Smooth muscle cell (in vitro differentiated cells): ENCODE measurements around the gene PDZD8. TPM values are rescaled to one million over a fixed set of nuclear protein-coding genes. Genes with fewer than 3 reads are reported as not detected.

ENCODE experiments used
- DNase-seq: peaks from one replicate; lab custom pipeline; 2025; ENCODE audit not compliant: unreplicated experiment; lab: John Stamatoyannopoulos, UW
- H2AFZ ChIP-seq: fragments of 200-600 bp; sonication (generic); 2 replicates; pipeline ENCODE4 v1.6.0; 2016; ENCODE audit warnings: antibody characterized with exemption, low read depth, mild to moderate bottlenecking
- H3F3A ChIP-seq: fragments of 200-600 bp; sonication (generic); 2 replicates; pipeline ENCODE4 v1.6.0; 2017; ENCODE audit warnings: antibody characterized with exemption, low read depth
- H3K27ac ChIP-seq: fragments of 200-600 bp; sonication (generic); 2 replicates; pipeline ENCODE4 v1.5.1; 2016; ENCODE audit warnings: low read depth, mild to moderate bottlenecking
- H3K27me3 ChIP-seq: fragments of 200-600 bp; sonication (generic); 2 replicates; pipeline ENCODE4 v1.6.1; 2016; ENCODE audit warnings: low read depth, mild to moderate bottlenecking
- H3K36me3 ChIP-seq: fragments of 200-600 bp; sonication (generic); 2 replicates; pipeline ENCODE4 v1.5.1; 2016; ENCODE audit warnings: low read depth
- H3K4me1 ChIP-seq: fragments of 200-600 bp; sonication (generic); 2 replicates; pipeline ENCODE4 v1.5.1; 2016; ENCODE audit warnings: low read depth
- H3K4me2 ChIP-seq: fragments of 200-600 bp; sonication (generic); 2 replicates; pipeline ENCODE4 v1.6.0; 2016; ENCODE audit warnings: mild to moderate bottlenecking
- H3K4me3 ChIP-seq: fragments of 200-600 bp; sonication (generic); 2 replicates; pipeline ENCODE4 v1.5.1; 2016; ENCODE audit warnings: mild to moderate bottlenecking
- H3K79me2 ChIP-seq: fragments of 200-600 bp; sonication (generic); 2 replicates; pipeline ENCODE4 v1.6.0; 2016; ENCODE audit warnings: low read depth, mild to moderate bottlenecking
- H3K9ac ChIP-seq: fragments of 200-600 bp; sonication (generic); 2 replicates; pipeline ENCODE4 v1.6.0; 2016; ENCODE audit warnings: low read depth
- H3K9me3 ChIP-seq: fragments of 200-600 bp; sonication (generic); replicated peaks from 2 replicates; pipeline ENCODE4 v1.5.1; 2016; ENCODE audit warnings: low read depth
- H4K20me1 ChIP-seq: fragments of 200-600 bp; sonication (generic); 2 replicates; pipeline ENCODE4 v1.6.0; 2016; ENCODE audit warnings: low read depth
- WGBS: methylation state at CpG from one replicate; pipeline ENCODE4 v1.1.7; 2016; ENCODE audit warnings: low lambda C conversion rate; 5-methylcytosine and 5-hydroxymethylcytosine counted together
- polyA plus RNA-seq: library from polyadenylated mRNA; unstranded; fragments of >200 nt; fragmentation: Nextera tagmentation; extraction: Ambion mirVana; gene quantifications from 2 replicates; pipeline ENCODE4 v1.2.1, GENCODE V29; 2016
- total RNA-seq: library from RNA; depleted of rRNA; stranded (reverse); fragments of >200 nt; gene quantifications from 2 replicates; pipeline ENCODE4 v1.2.3, GENCODE V29; 2014
- TF ChIP-seq, protein P1 (sequence below): fragments of 200-600 bp; sonication (generic); IDR thresholded peaks from 2 replicates; pipeline ENCODE4 v1.5.1; 2017; ENCODE audit warnings: borderline replicate concordance, mild to moderate bottlenecking, antibody characterized with exemption; ENCODE audit not compliant: insufficient read depth, poor library complexity, severe bottlenecking

PDZD8 gene
- total and polyA plus RNA-seq, 2 experiments from 2014 or later = 6.3 to 22.1 TPM

DNA sequence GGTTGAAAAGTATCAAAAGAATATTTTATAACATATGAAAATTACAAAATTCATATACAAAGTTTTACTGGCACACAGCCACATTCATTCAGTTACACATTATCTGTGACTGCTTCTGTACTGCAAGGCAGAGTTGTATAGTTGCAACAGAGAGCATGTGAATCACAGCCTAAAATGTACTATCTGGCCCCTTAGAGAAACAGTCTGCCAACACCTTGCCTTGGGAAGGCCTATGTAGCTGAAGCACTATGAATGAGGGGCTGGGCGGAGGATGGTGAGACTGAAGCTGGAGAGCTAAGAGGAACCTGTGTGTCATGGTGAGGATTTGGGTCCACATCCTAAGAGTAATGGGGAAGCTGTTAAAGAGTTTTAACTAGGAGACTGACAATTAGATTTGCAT, 35.7 kb downstream of the PDZD8 start:
- Histone ChIP-seq H3K27me3 (no peaks in the 10 kb centered on the region), H3K79me2 (peaks cover 53% of the 10 kb centered on the region), H3K36me3 (no peaks in the 10 kb centered on the region), H4K20me1 (peaks cover 88% of the 10 kb centered on the region), H3K4me2 (no peak overlapping the region), H3K4me3 (no peak overlapping the region), H3K27ac (no peak overlapping the region), H3K9ac (no peak overlapping the region), H3K9me3 (no peaks in the 10 kb centered on the region), H2AFZ (no peak overlapping the region), H3K4me1 (no peaks in the 10 kb centered on the region), H3F3A (no peaks in the 10 kb centered on the region)
- TF ChIP-seq, protein P1, sequence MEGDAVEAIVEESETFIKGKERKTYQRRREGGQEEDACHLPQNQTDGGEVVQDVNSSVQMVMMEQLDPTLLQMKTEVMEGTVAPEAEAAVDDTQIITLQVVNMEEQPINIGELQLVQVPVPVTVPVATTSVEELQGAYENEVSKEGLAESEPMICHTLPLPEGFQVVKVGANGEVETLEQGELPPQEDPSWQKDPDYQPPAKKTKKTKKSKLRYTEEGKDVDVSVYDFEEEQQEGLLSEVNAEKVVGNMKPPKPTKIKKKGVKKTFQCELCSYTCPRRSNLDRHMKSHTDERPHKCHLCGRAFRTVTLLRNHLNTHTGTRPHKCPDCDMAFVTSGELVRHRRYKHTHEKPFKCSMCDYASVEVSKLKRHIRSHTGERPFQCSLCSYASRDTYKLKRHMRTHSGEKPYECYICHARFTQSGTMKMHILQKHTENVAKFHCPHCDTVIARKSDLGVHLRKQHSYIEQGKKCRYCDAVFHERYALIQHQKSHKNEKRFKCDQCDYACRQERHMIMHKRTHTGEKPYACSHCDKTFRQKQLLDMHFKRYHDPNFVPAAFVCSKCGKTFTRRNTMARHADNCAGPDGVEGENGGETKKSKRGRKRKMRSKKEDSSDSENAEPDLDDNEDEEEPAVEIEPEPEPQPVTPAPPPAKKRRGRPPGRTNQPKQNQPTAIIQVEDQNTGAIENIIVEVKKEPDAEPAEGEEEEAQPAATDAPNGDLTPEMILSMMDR = no peak
- DNase-seq = no peak
- WGBS = 100% methylated on average over 1 of the region's 1 CpG

DNA sequence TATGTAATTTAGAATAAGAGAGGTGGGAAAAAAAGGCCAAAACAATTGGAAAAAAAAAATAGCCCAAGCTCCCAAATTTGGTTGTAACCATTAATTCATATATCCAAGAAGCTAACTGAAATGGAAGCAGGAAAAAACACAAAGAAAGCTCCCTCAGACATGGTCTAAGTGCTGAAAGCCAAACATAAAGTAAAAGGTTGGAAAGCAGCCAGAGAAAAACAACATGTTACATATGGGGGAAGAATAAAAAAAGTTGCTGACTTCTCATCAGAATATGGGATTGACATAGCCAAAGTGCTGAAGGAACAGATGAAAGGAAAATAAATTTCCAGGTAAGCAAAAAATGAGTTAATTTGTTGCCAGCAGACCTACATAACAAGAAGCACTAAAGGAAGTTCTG, 40.3 kb downstream of the PDZD8 start:
- Histone ChIP-seq H3K9ac (no peak overlapping the region), H3K79me2 (peaks cover 45% of the 10 kb centered on the region), H2AFZ (no peak overlapping the region), H3K36me3 (no peaks in the 10 kb centered on the region), H3K4me3 (no peak overlapping the region), H3K9me3 (no peaks in the 10 kb centered on the region), H3K4me1 (no peaks in the 10 kb centered on the region), H3F3A (no peaks in the 10 kb centered on the region), H3K4me2 (no peak overlapping the region), H4K20me1 (peaks cover 85% of the 10 kb centered on the region), H3K27ac (no peak overlapping the region), H3K27me3 (no peaks in the 10 kb centered on the region)
- no peak for DNase-seq
- TF ChIP-seq, protein P1 = no peak

DNA sequence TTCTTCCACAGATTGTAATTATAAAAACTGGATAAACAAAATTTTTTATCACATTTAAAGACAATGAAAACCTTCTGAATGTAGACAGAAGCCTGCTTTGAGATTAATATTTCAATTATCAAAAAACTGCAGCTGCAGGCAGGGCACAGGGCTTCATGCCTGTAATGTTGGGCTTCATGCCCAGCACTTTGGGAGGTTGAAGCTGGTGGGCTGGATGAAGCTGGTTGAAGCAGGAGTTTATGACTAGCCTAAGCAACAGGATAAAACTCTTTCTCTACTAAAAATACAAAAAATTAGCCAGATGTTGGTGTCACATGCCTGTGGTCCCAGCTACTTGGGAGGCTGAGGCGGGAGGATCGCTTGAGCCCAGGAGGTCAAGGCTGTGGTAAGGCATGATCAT, 41.2 kb downstream of the PDZD8 start:
- 100% methylated on average over 2 of the region's 2 CpGs for WGBS
- H3K9me3 ChIP-seq = no peaks in the 10 kb centered on the region
- no peaks in the 10 kb centered on the region for H3F3A ChIP-seq
- H3K36me3 ChIP-seq = no peaks in the 10 kb centered on the region
- H2AFZ ChIP-seq = no peak overlapping the region
- peaks cover 83% of the 10 kb centered on the region for H4K20me1 ChIP-seq
- TF ChIP-seq, protein P1 = no peak
- DNase-seq = no peak
- no peaks in the 10 kb centered on the region for H3K4me1 ChIP-seq
- no peak overlapping the region for H3K9ac ChIP-seq
- peaks cover 40% of the 10 kb centered on the region for H3K79me2 ChIP-seq
- H3K27me3 ChIP-seq = no peaks in the 10 kb centered on the region
- H3K27ac ChIP-seq = no peak overlapping the region
- H3K4me3 ChIP-seq = no peak overlapping the region
- H3K4me2 ChIP-seq = no peak overlapping the region

DNA sequence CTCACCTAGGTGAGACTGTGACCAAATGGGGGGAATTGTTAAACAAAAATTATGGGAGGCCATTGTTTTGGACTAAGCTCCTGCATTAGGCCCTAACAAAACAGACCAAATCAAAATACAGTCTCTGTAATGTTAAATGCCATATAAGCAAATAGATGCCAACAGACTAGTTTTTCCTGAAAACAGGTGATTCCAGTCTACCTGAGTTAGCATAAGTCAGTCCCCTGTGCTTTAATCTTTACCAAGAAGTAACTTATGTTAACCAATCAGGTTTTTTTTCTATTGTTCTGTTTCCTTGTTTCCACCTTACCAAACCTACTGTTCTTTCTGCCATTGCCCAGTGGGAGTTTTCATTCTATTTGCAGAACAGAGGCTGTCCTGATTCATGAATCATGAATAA, 48.0 kb downstream of the PDZD8 start:
- no peak overlapping the region for H3K4me3 ChIP-seq
- H3K9me3 ChIP-seq = no peaks in the 10 kb centered on the region
- peaks cover 23% of the 10 kb centered on the region for H3K79me2 ChIP-seq
- no peak for DNase-seq
- H3K27me3 ChIP-seq = no peaks in the 10 kb centered on the region
- H4K20me1 ChIP-seq = peaks cover 95% of the 10 kb centered on the region
- H3F3A ChIP-seq = no peaks in the 10 kb centered on the region
- H3K9ac ChIP-seq = no peak overlapping the region
- no peak overlapping the region for H3K4me2 ChIP-seq
- TF ChIP-seq, protein P1 = no peak
- H2AFZ ChIP-seq = no peak overlapping the region
- no peaks in the 10 kb centered on the region for H3K36me3 ChIP-seq
- no peak overlapping the region for H3K27ac ChIP-seq
- H3K4me1 ChIP-seq = peaks cover 8% of the 10 kb centered on the region
